ENCODE measurements around the gene BTNL3. TPM values are rescaled to one million over a fixed set of nuclear protein-coding genes. Genes with fewer than 3 reads are reported as not detected.

BTNL3 gene
- total and polyA plus RNA-seq, 4 donors: 0.08 to 0.19 TPM; not detected in 2

DNA sequence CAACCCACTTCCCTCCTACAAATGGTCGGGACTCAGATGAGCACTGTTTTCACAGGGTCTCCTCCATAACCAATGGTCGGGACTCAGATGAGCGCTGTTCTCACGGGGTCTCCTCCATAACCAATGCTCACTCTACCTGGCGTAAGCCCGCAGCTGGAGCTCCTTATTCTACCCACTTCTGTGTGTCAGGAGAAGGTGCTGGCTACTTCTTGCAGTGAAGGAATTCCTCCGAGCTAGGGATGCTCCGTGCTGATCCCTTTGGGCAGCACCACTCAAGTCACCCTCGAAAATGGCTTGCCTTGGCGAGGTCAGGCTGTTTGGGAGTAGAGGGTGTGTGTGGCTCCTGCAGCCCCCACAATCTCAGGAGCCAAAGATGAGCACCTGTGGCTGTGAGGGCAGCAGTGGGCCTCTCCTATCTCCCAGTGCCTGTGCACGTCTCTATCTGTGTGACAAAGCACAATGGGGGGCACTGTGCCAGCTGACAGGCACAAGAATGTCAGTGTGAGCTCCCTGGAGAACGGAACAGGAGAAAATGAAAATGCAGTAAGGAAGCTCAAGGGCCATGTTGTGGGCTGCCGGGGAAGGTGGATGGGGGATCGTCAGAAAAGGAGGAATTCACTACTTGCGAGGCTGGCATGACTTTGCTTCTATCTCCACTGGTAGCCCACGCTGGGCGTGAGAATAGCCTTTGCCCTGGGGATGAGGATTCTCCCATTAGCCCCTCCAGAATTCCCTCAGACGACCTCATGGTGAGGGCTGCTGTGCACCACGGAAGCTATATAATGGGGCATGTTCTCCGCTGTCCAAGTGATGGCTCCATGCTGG, 47.6 kb downstream of the BTNL3 start:
- H3K4me3 ChIP-seq (ENCODE audit: low read depth in 1 of 3, low read length in 3 of 3): no peak overlapping the region
- no peak for DNase-seq (ENCODE audit: low spot score)
- no peaks in the 10 kb centered on the region for H3K36me3 ChIP-seq (ENCODE audit: control insufficient read depth in 4 of 4, insufficient read depth in 3 of 4, low read depth in 1 of 4, low read length in 3 of 4)
- WGBS: 72% methylated on average over 20 of the region's 20 CpGs
- H3K27ac ChIP-seq (ENCODE audit: low read depth in 1 of 2, low read length in 2 of 2): no peak overlapping the region
- H3K9ac ChIP-seq (ENCODE audit: low read depth in 1 of 2, low read length in 2 of 2): no peak overlapping the region
- peaks cover 0 to 1% (median 0%) of the 10 kb centered on the region in 4 donors for H3K9me3 ChIP-seq (ENCODE audit: control insufficient read depth in 4 of 4, low read length in 3 of 4)
- H3K4me1 ChIP-seq (ENCODE audit: control insufficient read depth in 4 of 4, insufficient read depth in 4 of 4, low read length in 3 of 4): no peaks in the 10 kb centered on the region
- no peaks in the 10 kb centered on the region for H3K27me3 ChIP-seq (ENCODE audit: control insufficient read depth in 4 of 4, insufficient read depth in 4 of 4, low read length in 3 of 4)
- TF ChIP-seq SP1 (IDR thresholded peaks at IDR 0.05) (no peak), FOXA2 (IDR thresholded peaks at IDR 0.05) (no peak), HNF4A (conservative IDR thresholded peaks at IDR 0.05) (no peak), HNF4G (IDR thresholded peaks at IDR 0.05) (no peak), RAD21 (IDR thresholded peaks at IDR 0.05) (no peak), GABPA (IDR thresholded peaks at IDR 0.05 in 1 of 2, conservative IDR thresholded peaks at IDR 0.05 in 1 of 2) (no peak), YY1 (IDR thresholded peaks at IDR 0.05) (no peak), EGR1 (IDR thresholded peaks at IDR 0.05; ENCODE audit: low read depth in 2 of 2) (no peak)
- TF ChIP-seq, protein P1, sequence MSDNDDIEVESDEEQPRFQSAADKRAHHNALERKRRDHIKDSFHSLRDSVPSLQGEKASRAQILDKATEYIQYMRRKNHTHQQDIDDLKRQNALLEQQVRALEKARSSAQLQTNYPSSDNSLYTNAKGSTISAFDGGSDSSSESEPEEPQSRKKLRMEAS (IDR thresholded peaks at IDR 0.05): no peak
- TF ChIP-seq, protein P2, sequence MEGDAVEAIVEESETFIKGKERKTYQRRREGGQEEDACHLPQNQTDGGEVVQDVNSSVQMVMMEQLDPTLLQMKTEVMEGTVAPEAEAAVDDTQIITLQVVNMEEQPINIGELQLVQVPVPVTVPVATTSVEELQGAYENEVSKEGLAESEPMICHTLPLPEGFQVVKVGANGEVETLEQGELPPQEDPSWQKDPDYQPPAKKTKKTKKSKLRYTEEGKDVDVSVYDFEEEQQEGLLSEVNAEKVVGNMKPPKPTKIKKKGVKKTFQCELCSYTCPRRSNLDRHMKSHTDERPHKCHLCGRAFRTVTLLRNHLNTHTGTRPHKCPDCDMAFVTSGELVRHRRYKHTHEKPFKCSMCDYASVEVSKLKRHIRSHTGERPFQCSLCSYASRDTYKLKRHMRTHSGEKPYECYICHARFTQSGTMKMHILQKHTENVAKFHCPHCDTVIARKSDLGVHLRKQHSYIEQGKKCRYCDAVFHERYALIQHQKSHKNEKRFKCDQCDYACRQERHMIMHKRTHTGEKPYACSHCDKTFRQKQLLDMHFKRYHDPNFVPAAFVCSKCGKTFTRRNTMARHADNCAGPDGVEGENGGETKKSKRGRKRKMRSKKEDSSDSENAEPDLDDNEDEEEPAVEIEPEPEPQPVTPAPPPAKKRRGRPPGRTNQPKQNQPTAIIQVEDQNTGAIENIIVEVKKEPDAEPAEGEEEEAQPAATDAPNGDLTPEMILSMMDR (IDR thresholded peaks at IDR 0.05; ENCODE audit: low read depth, low read length, missing input control): no peak
- TF ChIP-seq, protein P3, sequence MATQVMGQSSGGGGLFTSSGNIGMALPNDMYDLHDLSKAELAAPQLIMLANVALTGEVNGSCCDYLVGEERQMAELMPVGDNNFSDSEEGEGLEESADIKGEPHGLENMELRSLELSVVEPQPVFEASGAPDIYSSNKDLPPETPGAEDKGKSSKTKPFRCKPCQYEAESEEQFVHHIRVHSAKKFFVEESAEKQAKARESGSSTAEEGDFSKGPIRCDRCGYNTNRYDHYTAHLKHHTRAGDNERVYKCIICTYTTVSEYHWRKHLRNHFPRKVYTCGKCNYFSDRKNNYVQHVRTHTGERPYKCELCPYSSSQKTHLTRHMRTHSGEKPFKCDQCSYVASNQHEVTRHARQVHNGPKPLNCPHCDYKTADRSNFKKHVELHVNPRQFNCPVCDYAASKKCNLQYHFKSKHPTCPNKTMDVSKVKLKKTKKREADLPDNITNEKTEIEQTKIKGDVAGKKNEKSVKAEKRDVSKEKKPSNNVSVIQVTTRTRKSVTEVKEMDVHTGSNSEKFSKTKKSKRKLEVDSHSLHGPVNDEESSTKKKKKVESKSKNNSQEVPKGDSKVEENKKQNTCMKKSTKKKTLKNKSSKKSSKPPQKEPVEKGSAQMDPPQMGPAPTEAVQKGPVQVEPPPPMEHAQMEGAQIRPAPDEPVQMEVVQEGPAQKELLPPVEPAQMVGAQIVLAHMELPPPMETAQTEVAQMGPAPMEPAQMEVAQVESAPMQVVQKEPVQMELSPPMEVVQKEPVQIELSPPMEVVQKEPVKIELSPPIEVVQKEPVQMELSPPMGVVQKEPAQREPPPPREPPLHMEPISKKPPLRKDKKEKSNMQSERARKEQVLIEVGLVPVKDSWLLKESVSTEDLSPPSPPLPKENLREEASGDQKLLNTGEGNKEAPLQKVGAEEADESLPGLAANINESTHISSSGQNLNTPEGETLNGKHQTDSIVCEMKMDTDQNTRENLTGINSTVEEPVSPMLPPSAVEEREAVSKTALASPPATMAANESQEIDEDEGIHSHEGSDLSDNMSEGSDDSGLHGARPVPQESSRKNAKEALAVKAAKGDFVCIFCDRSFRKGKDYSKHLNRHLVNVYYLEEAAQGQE (IDR thresholded peaks at IDR 0.05): no peak
- TF ChIP-seq, protein P4, sequence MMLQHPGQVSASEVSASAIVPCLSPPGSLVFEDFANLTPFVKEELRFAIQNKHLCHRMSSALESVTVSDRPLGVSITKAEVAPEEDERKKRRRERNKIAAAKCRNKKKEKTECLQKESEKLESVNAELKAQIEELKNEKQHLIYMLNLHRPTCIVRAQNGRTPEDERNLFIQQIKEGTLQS (IDR thresholded peaks at IDR 0.05): no peak

- DNase-seq (ENCODE audit: low spot score): no peak
- TF ChIP-seq FOXA2 (IDR thresholded peaks at IDR 0.05): no peak
- no peak for TF ChIP-seq SP1 (IDR thresholded peaks at IDR 0.05)
- TF ChIP-seq JUND (IDR thresholded peaks at IDR 0.05): no peak
- no peak for TF ChIP-seq HNF4A (conservative IDR thresholded peaks at IDR 0.05)
- TF ChIP-seq, protein P4 (IDR thresholded peaks at IDR 0.05): no peak
- TF ChIP-seq RXRA (IDR thresholded peaks at IDR 0.05): no peak
- TF ChIP-seq HNF4G (IDR thresholded peaks at IDR 0.05): no peak
- TF ChIP-seq, protein P3 (IDR thresholded peaks at IDR 0.05): no peak
- no peak for TF ChIP-seq EGR1 (IDR thresholded peaks at IDR 0.05; ENCODE audit: low read depth in 2 of 2)
- no peak for TF ChIP-seq FOXA1 (IDR thresholded peaks at IDR 0.05)
- no peak for TF ChIP-seq TAF1 (conservative IDR thresholded peaks at IDR 0.05)
- no peak for TF ChIP-seq YY1 (IDR thresholded peaks at IDR 0.05)
- no peak for TF ChIP-seq ZBTB33 (IDR thresholded peaks at IDR 0.05)
- TF ChIP-seq GABPA (IDR thresholded peaks at IDR 0.05 in 1 of 2, conservative IDR thresholded peaks at IDR 0.05 in 1 of 2): no peak
- TF ChIP-seq, protein P1 (IDR thresholded peaks at IDR 0.05): no peak
These were observed 48.2 kb downstream of the BTNL3 start for GRCh38 chr5:181036816-181037364.

More at GRCh38 chr5:181036816-181037364, 48.2 kb downstream of the BTNL3 start:
- Histone ChIP-seq H3K4me1 (ENCODE audit: control insufficient read depth in 4 of 4, insufficient read depth in 4 of 4, low read length in 3 of 4) (no peaks in the 10 kb centered on the region), H3K27me3 (ENCODE audit: control insufficient read depth in 4 of 4, insufficient read depth in 4 of 4, low read length in 3 of 4) (no peaks in the 10 kb centered on the region), H3K9ac (ENCODE audit: low read depth in 1 of 2, low read length in 2 of 2) (no peak overlapping the region), H3K4me3 (ENCODE audit: low read depth in 1 of 3, low read length in 3 of 3) (no peak overlapping the region), H3K36me3 (ENCODE audit: control insufficient read depth in 4 of 4, insufficient read depth in 3 of 4, low read depth in 1 of 4, low read length in 3 of 4) (no peaks in the 10 kb centered on the region), H3K27ac (ENCODE audit: low read depth in 1 of 2, low read length in 2 of 2) (no peak overlapping the region), H3K9me3 (ENCODE audit: control insufficient read depth in 4 of 4, low read length in 3 of 4) (peaks cover 0 to 1% (median 0%) of the 10 kb centered on the region in 4 donors)
- WGBS: 80% methylated on average over 13 of the region's 13 CpGs
